PC-3 (cell line): ENCODE measurements around the gene TMC5. TPM values are rescaled to one million over a fixed set of nuclear protein-coding genes. Genes with fewer than 3 reads are reported as not detected.
"Not testable (repeated sequence)": the region's sequence is repeated elsewhere in the genome, so short reads cannot be mapped to it uniquely, and the experiment has no call there.

ENCODE experiments used
- ATAC-seq: fragments of 200-7000 bp; cut with Tn5 transposase; 2 replicates; pipeline ENCODE4 v1.9.1; 2020; ENCODE audit warnings: mild to moderate bottlenecking, moderate library complexity
- BruUV-seq: library from RNA; stranded (reverse); fragments of 400-500 nt; replicated peaks from 2 replicates; lab custom pipeline; 2021; lab: Mats Ljungman, UMichigan
- CTCF ChIA-PET: fragments of 300-600 bp; sonication (Branson Sonifier 250); formaldehyde crosslinking; loops from one replicate; lab custom pipeline; 2022; ENCODE audit warnings: antibody characterized with exemption; lab: Charles Lee
- POLR2A ChIA-PET: fragments of 300-600 bp; sonication (Branson Sonifier 250); formaldehyde crosslinking; loops from one replicate; lab custom pipeline; 2022; ENCODE audit warnings: antibody characterized with exemption; ENCODE audit not compliant: unreplicated experiment; lab: Charles Lee
- DNase-seq: peaks from one replicate; pipeline ENCODE4 v3.0.0-alpha.2; 2015
- H2AFZ ChIP-seq: fragments of 300-600 bp; sonication (generic); 2 replicates; pipeline ENCODE4 v1.6.0; 2016; ENCODE audit warnings: antibody characterized with exemption, low read length
- H3F3A ChIP-seq: fragments of 300-600 bp; sonication (generic); one replicate; pipeline ENCODE4 v1.6.0; 2017; ENCODE audit warnings: antibody characterized with exemption, low read length, control low read depth, mild to moderate bottlenecking; ENCODE audit not compliant: unreplicated experiment
- H3K27ac ChIP-seq: fragments of 300-600 bp; sonication (generic); 2 replicates; pipeline ENCODE4 v1.5.1; 2016; ENCODE audit warnings: mild to moderate bottlenecking, low read length
- H3K27me3 ChIP-seq: fragments of 300-600 bp; sonication (generic); 2 replicates; pipeline ENCODE4 v1.6.1; 2016; ENCODE audit warnings: low read length, mixed read lengths
- H3K36me3 ChIP-seq: fragments of 300-600 bp; sonication (generic); 2 replicates; pipeline ENCODE4 v1.6.1; 2016; ENCODE audit warnings: low read depth, mixed run types, low read length, mixed read lengths
- H3K4me1 ChIP-seq: fragments of 300-600 bp; sonication (generic); 2 replicates; pipeline ENCODE4 v1.5.1; 2016; ENCODE audit warnings: low read length; ENCODE audit not compliant: insufficient read depth
- H3K4me2 ChIP-seq: fragments of 300-600 bp; sonication (generic); 2 replicates; pipeline ENCODE4 v1.6.0; 2016; ENCODE audit warnings: low read length
- H3K4me3 ChIP-seq: fragments of 300-600 bp; sonication (generic); 2 replicates; pipeline ENCODE4 v1.5.1; 2016; ENCODE audit warnings: mild to moderate bottlenecking, low read length, mixed read lengths
- H3K79me2 ChIP-seq: fragments of 300-600 bp; sonication (generic); 2 replicates; pipeline ENCODE4 v1.6.1; 2017; ENCODE audit warnings: low read length, mixed read lengths
- H3K9ac ChIP-seq: fragments of 300-600 bp; sonication (generic); 2 replicates; pipeline ENCODE4 v1.6.0; 2016; ENCODE audit warnings: mild to moderate bottlenecking, low read length
- H3K9me2 ChIP-seq: fragments of 300-600 bp; sonication (generic); replicated peaks from 2 replicates; pipeline ENCODE4 v1.6.1; 2016; ENCODE audit warnings: mixed run types, low read length, mixed read lengths
- H3K9me3 ChIP-seq: fragments of 300-600 bp; sonication (generic); 2 replicates; pipeline ENCODE4 v1.6.1; 2016; ENCODE audit warnings: low read length, mixed read lengths
- H4K20me1 ChIP-seq: fragments of 300-600 bp; sonication (generic); 2 replicates; pipeline ENCODE4 v1.6.1; 2016; ENCODE audit warnings: low read length, mixed read lengths
- EZH2 ChIP-seq: fragments of 300-600 bp; sonication (generic); IDR thresholded peaks from one replicate; pipeline ENCODE4 v1.6.1; 2017; ENCODE audit warnings: antibody characterized with exemption, mild to moderate bottlenecking, low read length; ENCODE audit not compliant: unreplicated experiment
- EZH2phosphoT487 ChIP-seq: fragments of 300-600 bp; sonication (generic); IDR thresholded peaks from 2 replicates; pipeline ENCODE4 v1.6.1; 2018; ENCODE audit warnings: mild to moderate bottlenecking, antibody characterized with exemption, low read length, borderline replicate concordance
- intact Hi-C: fragments of 100-400 bp; cut with micrococcal nuclease; formaldehyde crosslinking; loops from 2 replicates; pipeline ENCODE4 v1.9.0; 2023
- total RNA-seq: library from RNA; depleted of rRNA; stranded (reverse); fragments of >200 nt; gene quantifications from 2 replicates; pipeline ENCODE4 v1.2.3, GENCODE V29; 2014
- TF ChIP-seq, protein P1 (sequence below): fragments of 300-600 bp; sonication (generic); conservative IDR thresholded peaks from 2 replicates; pipeline ENCODE4 v1.5.1; 2017; ENCODE audit warnings: antibody characterized with exemption, low read depth, mild to moderate bottlenecking, low read length

Gene TMC5
- total RNA-seq, 1 experiment from 2014 or later, result 7.4 TPM

DNA sequence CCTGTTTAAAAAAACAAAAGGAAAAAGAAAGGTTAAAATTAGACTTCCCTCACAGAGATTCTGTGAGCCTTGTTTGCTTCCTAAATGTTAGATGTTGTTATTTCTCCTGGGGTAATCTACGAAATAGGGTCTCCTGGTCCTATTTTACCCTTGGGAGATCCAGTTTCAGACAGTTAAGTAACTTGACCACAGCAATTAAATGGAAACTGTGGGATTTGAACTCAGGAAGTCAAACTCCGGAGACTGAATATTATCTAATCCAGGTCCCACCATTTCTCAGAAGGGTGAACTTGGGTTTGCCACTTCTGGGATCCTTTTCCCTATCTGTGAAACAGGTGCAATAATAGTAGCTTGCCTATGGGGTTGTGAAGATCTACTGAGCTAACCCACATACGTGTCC, 6.4 kb upstream of the TMC5 start:
- H3K36me3 ChIP-seq, result no peaks in the 10 kb centered on the region
- H3K27ac ChIP-seq, result peak overlapping the region; percentile 53; the same call in 1 of the 2 replicates
- peak overlapping the region; percentile 76 for H3K4me2 ChIP-seq
- POLR2A ChIA-PET, result no interaction called here
- intact Hi-C loops, result no loop called here
- H3K4me3 ChIP-seq, result peak overlapping the region; percentile 72
- no peaks in the 10 kb centered on the region for H4K20me1 ChIP-seq
- H3K9me3 ChIP-seq, result no peaks in the 10 kb centered on the region
- CTCF ChIA-PET, result no interaction called here
- TF ChIP-seq EZH2phosphoT487, result no peak
- TF ChIP-seq EZH2, result no peak
- TF ChIP-seq, protein P1, sequence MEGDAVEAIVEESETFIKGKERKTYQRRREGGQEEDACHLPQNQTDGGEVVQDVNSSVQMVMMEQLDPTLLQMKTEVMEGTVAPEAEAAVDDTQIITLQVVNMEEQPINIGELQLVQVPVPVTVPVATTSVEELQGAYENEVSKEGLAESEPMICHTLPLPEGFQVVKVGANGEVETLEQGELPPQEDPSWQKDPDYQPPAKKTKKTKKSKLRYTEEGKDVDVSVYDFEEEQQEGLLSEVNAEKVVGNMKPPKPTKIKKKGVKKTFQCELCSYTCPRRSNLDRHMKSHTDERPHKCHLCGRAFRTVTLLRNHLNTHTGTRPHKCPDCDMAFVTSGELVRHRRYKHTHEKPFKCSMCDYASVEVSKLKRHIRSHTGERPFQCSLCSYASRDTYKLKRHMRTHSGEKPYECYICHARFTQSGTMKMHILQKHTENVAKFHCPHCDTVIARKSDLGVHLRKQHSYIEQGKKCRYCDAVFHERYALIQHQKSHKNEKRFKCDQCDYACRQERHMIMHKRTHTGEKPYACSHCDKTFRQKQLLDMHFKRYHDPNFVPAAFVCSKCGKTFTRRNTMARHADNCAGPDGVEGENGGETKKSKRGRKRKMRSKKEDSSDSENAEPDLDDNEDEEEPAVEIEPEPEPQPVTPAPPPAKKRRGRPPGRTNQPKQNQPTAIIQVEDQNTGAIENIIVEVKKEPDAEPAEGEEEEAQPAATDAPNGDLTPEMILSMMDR, result no peak
- no TSS peak for BruUV-seq
- no peaks in the 10 kb centered on the region for H3F3A ChIP-seq
- peak overlapping the region; percentile 67 for H3K9ac ChIP-seq
- H2AFZ ChIP-seq, result peak overlapping the region; percentile 81
- peaks cover 12% of the 10 kb centered on the region for H3K79me2 ChIP-seq
- H3K4me1 ChIP-seq, result peaks cover 26% of the 10 kb centered on the region
- no peaks in the 10 kb centered on the region for H3K9me2 ChIP-seq
- no peak for ATAC-seq
- DNase-seq, result peak; percentile 24
- no peaks in the 10 kb centered on the region for H3K27me3 ChIP-seq

DNA sequence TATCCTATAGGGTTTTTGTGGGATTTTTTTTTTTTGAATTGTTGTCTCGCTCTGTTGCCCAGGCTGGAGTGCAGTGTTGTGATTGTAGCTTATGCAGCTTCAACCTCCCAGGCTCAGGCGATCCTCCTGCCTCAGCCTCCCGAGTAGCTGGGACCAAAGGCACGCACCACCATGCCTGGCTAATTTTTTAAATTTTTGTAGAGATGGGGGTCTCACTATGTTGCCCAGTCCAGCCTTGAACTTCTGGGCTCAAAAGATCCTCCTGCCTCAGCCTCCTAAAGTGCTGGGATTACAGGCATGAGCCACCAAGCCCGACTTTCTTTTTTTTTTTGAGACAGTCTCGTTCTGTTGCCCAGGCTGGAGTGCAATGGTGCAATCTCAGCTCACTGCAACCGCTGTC, 5.6 kb upstream of the TMC5 start:
- H3K36me3 ChIP-seq, H4K20me1 ChIP-seq, H3K9me3 ChIP-seq, H2AFZ ChIP-seq, H3K9me2 ChIP-seq, H3K9ac ChIP-seq, CTCF ChIA-PET, H3K27ac ChIP-seq, DNase-seq, H3F3A ChIP-seq, BruUV-seq, ATAC-seq, POLR2A ChIA-PET, H3K27me3 ChIP-seq, intact Hi-C loops: not testable (repeated sequence)
- peaks cover 26% of the 10 kb centered on the region for H3K4me1 ChIP-seq
- H3K4me3 ChIP-seq, result peak overlapping the region; percentile 72; the same call in 1 of the 2 replicates
- peaks cover 12% of the 10 kb centered on the region for H3K79me2 ChIP-seq
- peak overlapping the region; percentile 76; the same call in 1 of the 2 replicates for H3K4me2 ChIP-seq

- Histone ChIP-seq H3K9me3 (no peaks in the 10 kb centered on the region), H3K4me1 (peaks cover 21% of the 10 kb centered on the region), H3F3A (no peaks in the 10 kb centered on the region), H3K9me2 (no peaks in the 10 kb centered on the region), H3K27me3 (no peaks in the 10 kb centered on the region), H3K36me3 (no peaks in the 10 kb centered on the region), H3K27ac (no peak overlapping the region), H3K4me2 (peak overlapping the region; percentile 28; the same call in 1 of the 2 replicates), H3K9ac (no peak overlapping the region), H2AFZ (no peak overlapping the region), H4K20me1 (no peaks in the 10 kb centered on the region), H3K79me2 (peaks cover 14% of the 10 kb centered on the region), H3K4me3 (no peak overlapping the region)
- DNase-seq (peak; percentile 54), ATAC-seq (no peak)
- ChIA-PET CTCF (interaction anchor here (0.6 kb wide), 1 partner anchor 469 kb away, joined by 3 read pairs; the partner anchor contains the start of gene GPRC5B), POLR2A (no interaction called here)
- BruUV-seq, result no TSS peak
- no peak for TF ChIP-seq EZH2phosphoT487
- no peak for TF ChIP-seq EZH2
- TF ChIP-seq, protein P1, result no peak
- intact Hi-C loops, result no loop called here
Observed at GRCh38 chr16:19415461-19415860, 2.2 kb upstream of the TMC5 start.
